Measurements from ENCODE around the gene TTC34.

DNA sequence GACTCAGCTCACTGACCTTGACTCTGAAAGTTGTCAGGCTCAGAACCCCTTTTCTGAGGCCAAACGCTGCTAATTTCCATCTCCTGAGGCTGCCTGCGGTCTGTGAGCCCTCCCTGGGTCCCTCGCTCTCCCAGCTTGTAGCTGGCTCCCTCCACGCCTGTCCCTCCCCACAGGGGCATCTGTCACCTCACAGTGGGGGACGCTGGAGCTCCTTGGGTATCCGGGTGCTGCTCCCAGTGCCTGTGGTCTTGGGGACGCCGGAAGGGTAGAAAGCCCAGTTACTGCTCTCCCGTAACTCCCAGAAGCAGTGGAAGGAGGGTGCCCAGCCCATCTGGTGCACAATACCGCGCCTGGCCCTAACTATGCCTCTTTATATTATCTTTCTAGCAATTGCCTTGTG, 155.7 kb downstream of the TTC34 start:
- TF ChIP-seq, protein P1, sequence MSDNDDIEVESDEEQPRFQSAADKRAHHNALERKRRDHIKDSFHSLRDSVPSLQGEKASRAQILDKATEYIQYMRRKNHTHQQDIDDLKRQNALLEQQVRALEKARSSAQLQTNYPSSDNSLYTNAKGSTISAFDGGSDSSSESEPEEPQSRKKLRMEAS (IDR thresholded peaks at IDR 0.05; ENCODE audit: low read depth) = no peak
- TF ChIP-seq MXI1 (IDR thresholded peaks at IDR 0.05; ENCODE audit: low read depth, low read length) (no peak), RCOR1 (IDR thresholded peaks at IDR 0.05; ENCODE audit: low read length) (no peak), FOXM1 (IDR thresholded peaks at IDR 0.05; ENCODE audit: low read depth) (no peak), YY1 (IDR thresholded peaks at IDR 0.05; ENCODE audit: low read depth) (no peak), NFIC (IDR thresholded peaks at IDR 0.05; ENCODE audit: borderline replicate concordance) (no peak)
- TF ChIP-seq, protein P2, sequence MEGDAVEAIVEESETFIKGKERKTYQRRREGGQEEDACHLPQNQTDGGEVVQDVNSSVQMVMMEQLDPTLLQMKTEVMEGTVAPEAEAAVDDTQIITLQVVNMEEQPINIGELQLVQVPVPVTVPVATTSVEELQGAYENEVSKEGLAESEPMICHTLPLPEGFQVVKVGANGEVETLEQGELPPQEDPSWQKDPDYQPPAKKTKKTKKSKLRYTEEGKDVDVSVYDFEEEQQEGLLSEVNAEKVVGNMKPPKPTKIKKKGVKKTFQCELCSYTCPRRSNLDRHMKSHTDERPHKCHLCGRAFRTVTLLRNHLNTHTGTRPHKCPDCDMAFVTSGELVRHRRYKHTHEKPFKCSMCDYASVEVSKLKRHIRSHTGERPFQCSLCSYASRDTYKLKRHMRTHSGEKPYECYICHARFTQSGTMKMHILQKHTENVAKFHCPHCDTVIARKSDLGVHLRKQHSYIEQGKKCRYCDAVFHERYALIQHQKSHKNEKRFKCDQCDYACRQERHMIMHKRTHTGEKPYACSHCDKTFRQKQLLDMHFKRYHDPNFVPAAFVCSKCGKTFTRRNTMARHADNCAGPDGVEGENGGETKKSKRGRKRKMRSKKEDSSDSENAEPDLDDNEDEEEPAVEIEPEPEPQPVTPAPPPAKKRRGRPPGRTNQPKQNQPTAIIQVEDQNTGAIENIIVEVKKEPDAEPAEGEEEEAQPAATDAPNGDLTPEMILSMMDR (IDR thresholded peaks at IDR 0.05) = no peak
- TF ChIP-seq, protein P3, sequence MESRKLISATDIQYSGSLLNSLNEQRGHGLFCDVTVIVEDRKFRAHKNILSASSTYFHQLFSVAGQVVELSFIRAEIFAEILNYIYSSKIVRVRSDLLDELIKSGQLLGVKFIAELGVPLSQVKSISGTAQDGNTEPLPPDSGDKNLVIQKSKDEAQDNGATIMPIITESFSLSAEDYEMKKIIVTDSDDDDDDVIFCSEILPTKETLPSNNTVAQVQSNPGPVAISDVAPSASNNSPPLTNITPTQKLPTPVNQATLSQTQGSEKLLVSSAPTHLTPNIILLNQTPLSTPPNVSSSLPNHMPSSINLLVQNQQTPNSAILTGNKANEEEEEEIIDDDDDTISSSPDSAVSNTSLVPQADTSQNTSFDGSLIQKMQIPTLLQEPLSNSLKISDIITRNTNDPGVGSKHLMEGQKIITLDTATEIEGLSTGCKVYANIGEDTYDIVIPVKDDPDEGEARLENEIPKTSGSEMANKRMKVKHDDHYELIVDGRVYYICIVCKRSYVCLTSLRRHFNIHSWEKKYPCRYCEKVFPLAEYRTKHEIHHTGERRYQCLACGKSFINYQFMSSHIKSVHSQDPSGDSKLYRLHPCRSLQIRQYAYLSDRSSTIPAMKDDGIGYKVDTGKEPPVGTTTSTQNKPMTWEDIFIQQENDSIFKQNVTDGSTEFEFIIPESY (IDR thresholded peaks at IDR 0.05; ENCODE audit: borderline replicate concordance, low read depth) = no peak
- TF ChIP-seq, protein P4, sequence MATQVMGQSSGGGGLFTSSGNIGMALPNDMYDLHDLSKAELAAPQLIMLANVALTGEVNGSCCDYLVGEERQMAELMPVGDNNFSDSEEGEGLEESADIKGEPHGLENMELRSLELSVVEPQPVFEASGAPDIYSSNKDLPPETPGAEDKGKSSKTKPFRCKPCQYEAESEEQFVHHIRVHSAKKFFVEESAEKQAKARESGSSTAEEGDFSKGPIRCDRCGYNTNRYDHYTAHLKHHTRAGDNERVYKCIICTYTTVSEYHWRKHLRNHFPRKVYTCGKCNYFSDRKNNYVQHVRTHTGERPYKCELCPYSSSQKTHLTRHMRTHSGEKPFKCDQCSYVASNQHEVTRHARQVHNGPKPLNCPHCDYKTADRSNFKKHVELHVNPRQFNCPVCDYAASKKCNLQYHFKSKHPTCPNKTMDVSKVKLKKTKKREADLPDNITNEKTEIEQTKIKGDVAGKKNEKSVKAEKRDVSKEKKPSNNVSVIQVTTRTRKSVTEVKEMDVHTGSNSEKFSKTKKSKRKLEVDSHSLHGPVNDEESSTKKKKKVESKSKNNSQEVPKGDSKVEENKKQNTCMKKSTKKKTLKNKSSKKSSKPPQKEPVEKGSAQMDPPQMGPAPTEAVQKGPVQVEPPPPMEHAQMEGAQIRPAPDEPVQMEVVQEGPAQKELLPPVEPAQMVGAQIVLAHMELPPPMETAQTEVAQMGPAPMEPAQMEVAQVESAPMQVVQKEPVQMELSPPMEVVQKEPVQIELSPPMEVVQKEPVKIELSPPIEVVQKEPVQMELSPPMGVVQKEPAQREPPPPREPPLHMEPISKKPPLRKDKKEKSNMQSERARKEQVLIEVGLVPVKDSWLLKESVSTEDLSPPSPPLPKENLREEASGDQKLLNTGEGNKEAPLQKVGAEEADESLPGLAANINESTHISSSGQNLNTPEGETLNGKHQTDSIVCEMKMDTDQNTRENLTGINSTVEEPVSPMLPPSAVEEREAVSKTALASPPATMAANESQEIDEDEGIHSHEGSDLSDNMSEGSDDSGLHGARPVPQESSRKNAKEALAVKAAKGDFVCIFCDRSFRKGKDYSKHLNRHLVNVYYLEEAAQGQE (IDR thresholded peaks at IDR 0.05; ENCODE audit: low read depth, low read length) = no peak
